HepG2 (cell line): ENCODE measurements around the gene SPHK1. TPM values are rescaled to one million over a fixed set of nuclear protein-coding genes. Genes with fewer than 3 reads are reported as not detected.
A peak's percentile ranks its signal among the peaks of the same experiment; 100 is the strongest.

Source experiments
- CCAR2 ChIP-seq: fragments of 200-400 bp; formaldehyde crosslinking; optimal IDR thresholded peaks from 2 replicates; pipeline ENCODE3; 2018; ENCODE audit warnings: low read depth, mild to moderate bottlenecking, low read length, moderate library complexity
- CHCHD3 ChIP-seq: sonication (generic); formaldehyde crosslinking; IDR thresholded peaks from 2 replicates; pipeline ENCODE4 v1.8.0; 2022; ENCODE audit warnings: mild to moderate bottlenecking, missing genetic modification reagents, moderate library complexity
- ETV6 ChIP-seq: sonication (generic); formaldehyde crosslinking; conservative IDR thresholded peaks from 2 replicates; pipeline ENCODE4 v1.4.0; 2020; ENCODE audit warnings: missing genetic modification reagents
- HES4 ChIP-seq: sonication (generic); formaldehyde crosslinking; IDR thresholded peaks from 2 replicates; pipeline ENCODE4 v1.9.0; 2021; ENCODE audit warnings: mild to moderate bottlenecking, missing genetic modification reagents, borderline replicate concordance
- IKZF1 ChIP-seq: fragments of 450-650 bp; IDR thresholded peaks from 2 replicates; pipeline ENCODE4 v1.7.1; 2016
- KMT2A ChIP-seq: sonication (generic); formaldehyde crosslinking; IDR thresholded peaks from 2 replicates; pipeline ENCODE4 v1.4.0; 2020; ENCODE audit warnings: missing genetic modification reagents
- LCORL ChIP-seq, 2 experiments: fragments of 450-650 bp in 1 of 2; sonication (generic) in 1 of 2; formaldehyde crosslinking in 1 of 2; IDR thresholded peaks; 2 replicates each; pipeline versions ENCODE4 v1.5.0 to v1.6.1; 2017 to 2020; ENCODE audit warnings: antibody characterized with exemption in 1 of 2, missing genetic modification reagents in 1 of 2
- MXI1 ChIP-seq: IDR thresholded peaks from 3 replicates; pipeline ENCODE4 v1.6.1; 2012; ENCODE audit warnings: low read depth, low read length, inconsistent platforms, borderline replicate concordance
- NR3C1 ChIP-seq: sonication (generic); formaldehyde crosslinking; IDR thresholded peaks from 2 replicates; pipeline ENCODE4 v1.4.0; 2020; ENCODE audit warnings: missing genetic modification reagents
- RARA ChIP-seq: IDR thresholded peaks from 2 replicates; pipeline ENCODE4 v1.6.1; 2016; ENCODE audit warnings: missing genetic modification reagents, missing compliant biosample characterization
- ZNF326 ChIP-seq: sonication (generic); formaldehyde crosslinking; IDR thresholded peaks from 2 replicates; pipeline ENCODE4 v1.4.0; 2020; ENCODE audit warnings: missing genetic modification reagents, borderline replicate concordance
- ZNF781 ChIP-seq: sonication (generic); formaldehyde crosslinking; IDR thresholded peaks from 2 replicates; pipeline ENCODE4 v1.5.1; 2020; ENCODE audit warnings: borderline replicate concordance, mild to moderate bottlenecking, missing genetic modification reagents; ENCODE audit errors: not compliant biosample characterization
- ZNF841 ChIP-seq: sonication (generic); formaldehyde crosslinking; IDR thresholded peaks from 2 replicates; pipeline ENCODE4 v1.8.1; 2023; ENCODE audit warnings: missing genetic modification reagents, borderline replicate concordance
- polyA plus RNA-seq, 8 experiments: library from polyadenylated mRNA; depleted of rRNA in 3 of 8; stranded (reverse) in 7 of 8; unstranded in 1 of 8; fragments of >200 nt; fragmentation: Illumina TruSeq in 4 of 8; extraction: Trizol in 4 of 8; gene quantifications; 2 replicates each; pipeline versions ENCODE4 v1.2.1 to v1.2.3, GENCODE V29; 2011 to 2016; ENCODE audit warnings: low read depth in 4 of 8, missing spikeins in 1 of 8, mixed read lengths in 1 of 8; ENCODE audit not compliant: insufficient read depth in 1 of 8
- total RNA-seq, 5 experiments: library from RNA; depleted of rRNA; stranded (reverse); fragments of >200 nt; fragmentation: Illumina TruSeq; extraction: Trizol; gene quantifications; 2 replicates each; pipeline ENCODE4 v1.2.3, GENCODE V29; 2016; ENCODE audit warnings: low read depth in 1 of 5
- TF ChIP-seq, protein P1 (sequence below): sonication (generic); formaldehyde crosslinking; IDR thresholded peaks from 2 replicates; pipeline ENCODE4 v1.4.0; 2020; ENCODE audit warnings: mild to moderate bottlenecking, missing genetic modification reagents, borderline replicate concordance
- TF ChIP-seq, protein P2 (sequence below): sonication (generic); formaldehyde crosslinking; IDR thresholded peaks from 2 replicates; pipeline ENCODE4 v1.4.0; 2020; ENCODE audit warnings: missing genetic modification reagents; ENCODE audit errors: not compliant biosample characterization

Gene SPHK1
- total and polyA plus RNA-seq, 2 of the 13 experiments (the other 11 are each of a cell fraction or from before 2014, with no cell fraction given), result 129 to 160 TPM

DNA sequence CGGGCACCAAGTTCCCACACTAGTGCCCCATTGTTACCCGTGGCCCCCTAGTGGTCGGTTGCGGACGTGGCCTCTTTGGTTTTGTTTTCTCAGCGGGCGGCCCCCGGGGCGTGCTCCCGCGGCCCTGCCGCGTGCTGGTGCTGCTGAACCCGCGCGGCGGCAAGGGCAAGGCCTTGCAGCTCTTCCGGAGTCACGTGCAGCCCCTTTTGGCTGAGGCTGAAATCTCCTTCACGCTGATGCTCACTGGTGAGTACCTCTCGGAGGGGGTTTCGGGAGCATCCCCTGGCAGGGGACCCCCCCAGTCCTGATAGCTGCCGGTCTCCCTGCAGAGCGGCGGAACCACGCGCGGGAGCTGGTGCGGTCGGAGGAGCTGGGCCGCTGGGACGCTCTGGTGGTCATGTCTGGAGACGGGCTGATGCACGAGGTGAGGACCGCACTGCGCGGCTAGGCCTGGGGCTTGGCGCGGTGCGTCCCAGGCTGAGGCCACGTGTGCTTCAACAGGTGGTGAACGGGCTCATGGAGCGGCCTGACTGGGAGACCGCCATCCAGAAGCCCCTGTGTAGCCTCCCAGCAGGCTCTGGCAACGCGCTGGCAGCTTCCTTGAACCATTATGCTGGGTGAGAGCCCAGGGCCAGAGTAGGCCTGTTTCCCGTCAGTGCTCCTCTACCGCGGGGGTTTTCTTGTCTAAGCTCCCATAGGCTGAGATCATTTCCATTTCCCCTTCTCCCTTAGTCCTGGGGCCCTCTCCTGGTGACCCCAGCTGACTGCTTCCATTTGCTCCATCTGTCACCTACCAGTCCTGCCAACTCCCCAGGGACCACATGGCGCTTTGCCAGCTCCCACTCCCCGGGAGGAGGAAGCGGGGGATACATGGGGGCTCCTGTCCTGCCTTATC, 1.7 kb downstream of the SPHK1 start (continued):
- TF ChIP-seq, protein P1, sequence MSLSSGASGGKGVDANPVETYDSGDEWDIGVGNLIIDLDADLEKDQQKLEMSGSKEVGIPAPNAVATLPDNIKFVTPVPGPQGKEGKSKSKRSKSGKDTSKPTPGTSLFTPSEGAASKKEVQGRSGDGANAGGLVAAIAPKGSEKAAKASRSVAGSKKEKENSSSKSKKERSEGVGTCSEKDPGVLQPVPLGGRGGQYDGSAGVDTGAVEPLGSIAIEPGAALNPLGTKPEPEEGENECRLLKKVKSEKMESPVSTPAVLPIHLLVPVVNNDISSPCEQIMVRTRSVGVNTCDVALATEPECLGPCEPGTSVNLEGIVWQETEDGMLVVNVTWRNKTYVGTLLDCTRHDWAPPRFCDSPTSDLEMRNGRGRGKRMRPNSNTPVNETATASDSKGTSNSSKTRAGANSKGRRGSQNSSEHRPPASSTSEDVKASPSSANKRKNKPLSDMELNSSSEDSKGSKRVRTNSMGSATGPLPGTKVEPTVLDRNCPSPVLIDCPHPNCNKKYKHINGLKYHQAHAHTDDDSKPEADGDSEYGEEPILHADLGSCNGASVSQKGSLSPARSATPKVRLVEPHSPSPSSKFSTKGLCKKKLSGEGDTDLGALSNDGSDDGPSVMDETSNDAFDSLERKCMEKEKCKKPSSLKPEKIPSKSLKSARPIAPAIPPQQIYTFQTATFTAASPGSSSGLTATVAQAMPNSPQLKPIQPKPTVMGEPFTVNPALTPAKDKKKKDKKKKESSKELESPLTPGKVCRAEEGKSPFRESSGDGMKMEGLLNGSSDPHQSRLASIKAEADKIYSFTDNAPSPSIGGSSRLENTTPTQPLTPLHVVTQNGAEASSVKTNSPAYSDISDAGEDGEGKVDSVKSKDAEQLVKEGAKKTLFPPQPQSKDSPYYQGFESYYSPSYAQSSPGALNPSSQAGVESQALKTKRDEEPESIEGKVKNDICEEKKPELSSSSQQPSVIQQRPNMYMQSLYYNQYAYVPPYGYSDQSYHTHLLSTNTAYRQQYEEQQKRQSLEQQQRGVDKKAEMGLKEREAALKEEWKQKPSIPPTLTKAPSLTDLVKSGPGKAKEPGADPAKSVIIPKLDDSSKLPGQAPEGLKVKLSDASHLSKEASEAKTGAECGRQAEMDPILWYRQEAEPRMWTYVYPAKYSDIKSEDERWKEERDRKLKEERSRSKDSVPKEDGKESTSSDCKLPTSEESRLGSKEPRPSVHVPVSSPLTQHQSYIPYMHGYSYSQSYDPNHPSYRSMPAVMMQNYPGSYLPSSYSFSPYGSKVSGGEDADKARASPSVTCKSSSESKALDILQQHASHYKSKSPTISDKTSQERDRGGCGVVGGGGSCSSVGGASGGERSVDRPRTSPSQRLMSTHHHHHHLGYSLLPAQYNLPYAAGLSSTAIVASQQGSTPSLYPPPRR (CRISPR knock-in tag), result peak; percentile 83; the same call in 1 of the 2 replicates
- TF ChIP-seq IKZF1, result no peak
- peak; percentile 98 for TF ChIP-seq HES4 (CRISPR knock-in tag)
- no peak for TF ChIP-seq LCORL (IDR thresholded peaks at IDR 0.05)
- peak; percentile 91; the same call in 1 of the 2 replicates for TF ChIP-seq LCORL (CRISPR knock-in tag; IDR thresholded peaks at IDR 0.05)
- TF ChIP-seq ZNF781, result peak; percentile 98
- no peak for TF ChIP-seq CCAR2
- peak; percentile 73; the same call in 1 of the 3 replicates for TF ChIP-seq MXI1
- peak; percentile 73; the same call in 1 of the 2 replicates for TF ChIP-seq ZNF326 (CRISPR knock-in tag)
- peak; percentile 97 for TF ChIP-seq ETV6 (CRISPR knock-in tag)
- TF ChIP-seq, protein P2, sequence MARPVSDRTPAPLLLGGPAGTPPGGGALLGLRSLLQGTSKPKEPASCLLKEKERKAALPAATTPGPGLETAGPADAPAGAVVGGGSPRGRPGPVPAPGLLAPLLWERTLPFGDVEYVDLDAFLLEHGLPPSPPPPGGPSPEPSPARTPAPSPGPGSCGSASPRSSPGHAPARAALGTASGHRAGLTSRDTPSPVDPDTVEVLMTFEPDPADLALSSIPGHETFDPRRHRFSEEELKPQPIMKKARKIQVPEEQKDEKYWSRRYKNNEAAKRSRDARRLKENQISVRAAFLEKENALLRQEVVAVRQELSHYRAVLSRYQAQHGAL (CRISPR knock-in tag), result peak; percentile 95
- peak; percentile 84 for TF ChIP-seq RARA (CRISPR knock-in tag)
- no peak for TF ChIP-seq ZNF841 (CRISPR knock-in tag)
- peak; percentile 80 for TF ChIP-seq CHCHD3 (CRISPR knock-in tag)
- TF ChIP-seq KMT2A (CRISPR knock-in tag), result peak; percentile 88
- no peak for TF ChIP-seq NR3C1
